ENCODE results near the gene VRK1.
"Not testable (repeated sequence)": the region's sequence is repeated elsewhere in the genome, so short reads cannot be mapped to it uniquely, and the experiment has no call there.

The VRK1 gene

GRCh38 chr14:96827290-96827689, 30.1 kb downstream of the VRK1 start:
- no peak for DNase-seq

- no peak for DNase-seq
Observed at GRCh38 chr14:96829791-96830190, 32.6 kb downstream of the VRK1 start.

DNA sequence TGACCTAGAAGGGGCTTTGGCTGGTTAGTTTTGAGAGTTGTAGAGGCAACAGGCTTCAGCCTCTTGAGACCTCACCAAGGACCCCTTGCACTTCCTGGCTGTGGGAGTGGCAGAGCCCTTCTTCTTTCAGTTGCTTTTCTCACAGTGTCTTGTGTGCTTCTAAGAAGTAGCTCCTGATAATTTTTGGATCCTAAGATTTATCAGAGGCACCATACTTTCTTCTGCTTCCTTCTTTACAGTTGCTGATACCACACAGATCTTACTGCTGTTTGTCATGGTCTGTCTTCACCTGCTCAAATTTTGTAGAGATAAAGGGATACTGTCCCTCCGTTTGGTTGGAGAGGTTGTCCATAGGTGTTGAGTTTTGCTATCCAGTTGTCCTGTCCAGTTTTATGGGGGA, 33.8 kb downstream of the VRK1 start:
- no peak for DNase-seq

- DNase-seq = no peak
Observed at GRCh38 chr14:96832351-96832750, 35.2 kb downstream of the VRK1 start.

DNA sequence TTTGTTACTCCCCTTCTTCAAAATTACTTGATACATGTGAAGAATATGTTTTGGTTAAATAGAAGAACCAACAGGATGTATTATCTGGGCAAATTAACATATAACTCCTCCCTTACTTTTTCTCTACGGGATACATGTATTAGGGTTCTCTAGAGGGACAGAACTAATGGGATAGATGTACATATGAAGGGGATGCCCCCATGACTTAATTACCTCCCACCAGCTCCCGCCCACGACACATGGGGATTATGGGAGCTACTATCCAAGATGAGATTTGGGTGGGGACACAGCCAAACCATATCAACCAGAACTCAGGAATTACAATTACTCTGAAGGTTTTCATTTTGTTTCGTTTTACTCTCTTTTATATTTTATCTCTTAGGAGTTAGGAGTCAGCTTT, 41.3 kb downstream of the VRK1 start:
- no peak for DNase-seq

GRCh38 chr14:96839251-96839650, 42.1 kb downstream of the VRK1 start:
- DNase-seq = no peak

DNA sequence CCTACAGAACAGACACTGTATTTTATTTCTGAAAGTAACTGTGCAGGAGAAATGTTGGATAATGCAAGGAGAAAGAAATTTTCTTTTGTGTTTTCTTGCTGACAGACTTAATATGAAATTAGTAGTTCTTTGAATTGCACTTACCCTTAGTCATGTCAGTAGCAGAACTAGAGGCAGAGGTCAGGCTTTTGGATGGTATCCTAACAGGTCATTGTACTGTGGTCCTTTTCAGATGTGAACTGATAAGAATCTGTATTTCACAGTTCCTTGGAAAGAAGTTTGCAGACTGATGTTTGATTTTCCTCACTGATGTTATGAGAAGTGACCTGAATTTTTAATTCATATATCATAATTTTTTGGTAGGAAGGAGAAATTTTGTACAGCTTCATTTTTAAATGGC, 46.0 kb downstream of the VRK1 start:
- DNase-seq = no peak

DNA sequence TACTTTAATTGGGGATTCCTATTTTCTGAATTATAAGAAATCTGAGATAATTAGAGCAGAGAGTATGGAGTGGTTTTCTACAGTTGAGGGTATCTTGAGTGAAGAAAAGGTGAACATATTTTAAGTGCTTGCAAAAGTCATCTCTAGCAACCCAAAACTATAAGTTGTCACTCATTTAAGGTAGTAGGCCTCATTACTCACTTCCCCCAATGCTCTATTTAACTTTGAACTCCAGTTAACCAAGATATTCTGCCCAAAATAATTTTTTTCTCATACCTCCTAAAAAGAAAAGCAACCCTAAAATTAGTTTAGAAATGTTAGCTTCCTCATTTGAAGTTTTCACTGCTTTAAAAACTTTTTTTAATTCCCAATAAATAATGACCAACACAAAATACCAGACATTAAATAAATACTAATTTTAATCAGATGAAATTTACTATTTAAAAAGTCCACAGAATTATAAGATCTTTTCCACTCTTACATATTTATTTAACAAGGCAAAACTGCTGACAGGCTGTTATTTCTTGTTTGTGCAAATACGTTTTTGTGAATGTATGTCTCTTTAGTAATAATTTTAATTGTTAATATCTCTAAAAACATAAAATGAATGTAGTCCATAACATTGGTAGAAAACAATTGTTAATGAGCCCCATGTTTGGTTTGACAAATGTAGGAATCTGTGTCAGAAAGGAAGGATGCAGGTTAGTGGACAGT, 47.8 kb downstream of the VRK1 start:
- no peak for DNase-seq

GRCh38 chr14:96847451-96847850, 50.3 kb downstream of the VRK1 start:
- DNase-seq = no peak

GRCh38 chr14:96848011-96848410, 50.8 kb downstream of the VRK1 start:
- DNase-seq = no peak

GRCh38 chr14:96849733-96850132, 52.6 kb downstream of the VRK1 start:
- DNase-seq = no peak

DNA sequence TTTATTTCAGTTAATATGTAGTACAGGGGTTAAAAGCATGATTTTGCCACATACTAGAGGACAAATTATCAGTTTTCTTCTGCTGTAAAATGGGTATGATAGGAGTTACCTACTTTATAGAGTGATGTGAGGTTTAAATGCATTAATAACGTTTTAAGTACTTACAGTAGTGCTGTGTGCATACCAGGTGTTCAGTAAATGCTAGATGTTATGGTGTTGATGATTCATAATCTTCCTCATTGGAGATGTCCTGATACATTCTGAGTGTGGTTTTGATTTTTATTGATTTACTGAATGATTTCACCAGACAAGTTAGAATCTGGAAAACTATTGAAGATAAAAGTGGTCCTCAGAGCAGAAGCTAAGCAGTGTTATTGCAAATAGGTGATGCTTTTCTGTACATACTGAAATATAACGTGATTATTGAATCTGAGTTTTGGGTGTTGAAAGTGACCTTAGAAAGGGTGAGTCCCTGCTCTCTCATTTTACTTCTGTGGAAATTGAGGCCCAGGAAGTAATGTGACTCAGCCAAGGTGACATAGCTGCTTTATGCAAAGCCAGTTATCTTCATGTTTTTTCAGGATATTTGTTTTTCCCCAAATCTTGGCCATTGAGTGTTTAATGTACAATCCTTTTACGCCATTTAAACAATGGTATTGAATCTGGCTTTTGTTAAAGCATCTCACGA, 54.7 kb downstream of the VRK1 start:
- DNase-seq = no peak

- DNase-seq = no peak
Observed at GRCh38 chr14:96852823-96853422, 55.7 kb downstream of the VRK1 start.

DNA sequence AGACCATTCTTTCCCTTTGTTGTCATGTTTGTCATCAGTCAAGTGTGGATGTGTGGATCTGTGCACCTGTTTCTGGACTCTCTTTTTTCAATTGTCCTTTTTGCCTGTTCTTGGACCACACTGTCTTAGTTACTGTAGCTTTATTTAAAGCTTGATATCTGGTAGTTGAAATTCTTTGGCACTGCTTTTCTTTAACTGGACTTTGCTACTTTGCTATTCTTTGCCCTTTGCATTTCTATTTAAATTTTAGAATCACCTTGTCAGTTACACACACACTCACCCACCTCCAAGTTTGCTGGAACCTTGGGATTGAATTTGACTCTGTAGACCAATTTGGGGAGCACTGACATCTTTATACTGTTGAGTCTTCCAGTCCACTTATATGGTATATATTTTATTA, 61.5 kb downstream of the VRK1 start:
- DNase-seq = no peak

DNA sequence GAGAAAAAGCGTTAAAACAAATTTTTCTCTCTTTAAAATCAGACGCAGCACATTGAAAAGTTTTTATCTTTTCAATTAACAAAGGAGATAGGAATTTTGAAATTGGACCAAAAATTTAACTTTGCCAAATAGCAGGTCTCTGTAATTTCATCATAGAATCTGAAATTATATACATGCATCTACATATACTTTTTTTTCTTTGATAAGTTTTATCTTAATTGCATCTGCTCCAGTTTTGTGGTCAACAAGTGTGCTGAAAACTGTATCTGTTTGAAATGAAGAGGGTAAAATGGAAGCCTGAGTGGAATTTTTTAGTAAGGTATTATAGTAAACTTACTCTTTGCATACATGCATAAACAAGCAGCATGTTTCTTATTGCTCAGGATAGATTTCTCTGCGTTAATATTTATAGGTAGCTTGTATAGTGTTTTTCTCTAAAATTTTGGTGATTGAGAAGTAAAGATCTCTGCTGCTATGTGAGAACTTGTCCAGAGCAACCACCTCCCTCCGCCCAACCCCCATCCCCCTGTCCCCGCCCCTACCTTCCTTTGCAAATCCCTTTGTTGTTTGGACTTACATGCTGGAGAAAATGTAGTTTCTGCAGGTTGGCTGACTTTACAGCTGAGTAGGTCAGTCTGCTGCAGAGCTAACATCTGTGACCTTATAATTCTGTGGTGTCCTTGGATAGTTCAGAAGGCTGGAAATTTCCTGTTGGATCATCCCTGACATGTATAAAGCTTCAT, 64.6 kb downstream of the VRK1 start:
- no peak for DNase-seq

- DNase-seq = no peak
Observed at GRCh38 chr14:96863327-96863985, 66.3 kb downstream of the VRK1 start.

GRCh38 chr14:96863986-96864330, 66.8 kb downstream of the VRK1 start:
- DNase-seq = no peak

DNA sequence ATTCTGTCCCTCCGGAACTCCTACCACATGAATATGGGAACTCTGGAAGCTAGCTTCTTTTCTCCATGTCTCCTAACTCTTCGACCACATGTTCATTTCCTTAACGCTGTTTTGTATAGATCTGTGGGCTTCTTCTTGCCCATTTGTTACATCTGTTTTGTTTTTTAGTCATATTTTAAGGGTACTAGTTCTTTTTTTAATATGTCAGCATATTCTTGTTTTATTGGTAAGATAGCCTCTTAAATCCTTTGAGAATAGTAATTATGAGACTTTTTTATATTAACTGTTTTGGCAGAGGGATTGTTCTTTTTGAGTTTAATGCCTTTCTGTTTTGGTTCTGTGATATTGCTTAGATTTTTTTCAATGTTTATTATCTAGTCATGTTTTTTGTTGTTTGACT, 70.5 kb downstream of the VRK1 start:
- no peak for DNase-seq

- no peak for DNase-seq
Observed at GRCh38 chr14:96874127-96874526, 76.9 kb downstream of the VRK1 start.

DNA sequence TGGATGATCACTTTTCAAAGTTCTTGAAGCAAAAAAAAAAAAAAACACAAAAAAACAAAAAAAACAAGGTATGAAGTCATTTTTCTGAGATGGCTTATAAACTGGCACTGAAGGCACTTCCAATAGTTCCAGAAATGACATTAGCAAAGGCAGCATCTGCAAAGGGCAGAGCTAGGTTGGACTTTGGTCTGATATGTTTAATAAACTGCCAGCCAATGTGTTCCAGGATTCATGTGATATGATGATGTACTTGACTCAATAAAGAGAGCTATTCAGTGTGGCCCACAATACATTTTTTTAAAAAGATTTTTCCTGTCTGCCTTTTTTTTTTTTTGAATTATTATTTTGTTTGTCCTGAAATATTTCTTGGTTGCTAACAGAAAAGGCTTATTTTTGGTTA, 79.6 kb downstream of the VRK1 start:
- no peak for DNase-seq

- DNase-seq = no peak
Observed at GRCh38 chr14:96881713-96882112, 84.5 kb downstream of the VRK1 start.

DNA sequence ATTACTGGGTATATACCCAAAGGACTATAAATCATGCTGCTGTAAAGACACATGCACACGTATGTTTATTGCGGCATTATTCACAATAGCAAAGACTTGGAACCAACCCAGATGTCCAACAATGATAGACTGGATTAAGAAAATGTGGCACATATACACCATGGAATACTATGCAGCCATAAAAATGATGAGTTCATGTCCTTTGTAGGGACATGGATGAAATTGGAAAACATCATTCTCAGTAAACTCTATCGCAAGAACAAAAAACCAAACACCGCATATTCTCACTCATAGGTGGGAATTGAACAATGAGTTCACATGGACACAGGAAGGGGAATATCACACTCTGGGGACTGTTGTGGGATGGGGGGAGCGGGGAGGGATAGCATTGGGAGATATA, 86.8 kb downstream of the VRK1 start:
- DNase-seq = not testable (repeated sequence)

GRCh38 chr14:96888158-96888557, 91.0 kb downstream of the VRK1 start:
- DNase-seq = no peak

All from NCI-H1436 (cell line).